Activated B cell treated with CpG ODN at 0.5 μM for 24 hours (primary cell): Measurements from ENCODE around the gene SLITRK4. TPM values are rescaled to one million over a fixed set of nuclear protein-coding genes. Genes with fewer than 3 reads are reported as not detected.

Experiments
- ATAC-seq: fragments of 200-7000 bp; cut with Tn5 transposase; one replicate; pipeline ENCODE4 v1.10.0; 2021; ENCODE audit warnings: low read depth, mild to moderate bottlenecking, moderate library complexity
- CTCF ChIA-PET: fragments of 350-600 bp; sonication (Branson Sonifier 250); formaldehyde crosslinking; loops from one replicate; lab custom pipeline; 2021; ENCODE audit warnings: antibody characterized with exemption; lab: Charles Lee
- POLR2A ChIA-PET: fragments of 350-600 bp; sonication (Branson Sonifier 250); formaldehyde crosslinking; loops from one replicate; lab custom pipeline; 2021; ENCODE audit warnings: antibody characterized with exemption; lab: Charles Lee
- DNase-seq: peaks from one replicate; pipeline ENCODE4 v3.0.0; 2022
- H3K27ac Mint-ChIP-seq: one replicate; pipeline ENCODE4 v1.8.0; 2020; ENCODE audit warnings: mixed read lengths
- H3K27me3 Mint-ChIP-seq: one replicate; pipeline ENCODE4 v1.8.0; 2021; ENCODE audit warnings: mixed read lengths
- H3K36me3 Mint-ChIP-seq: one replicate; pipeline ENCODE4 v1.8.0; 2021; ENCODE audit warnings: low read depth, mixed read lengths
- H3K4me1 Mint-ChIP-seq: one replicate; pipeline ENCODE4 v1.8.0; 2021; ENCODE audit warnings: mixed read lengths
- H3K4me3 Mint-ChIP-seq: one replicate; pipeline ENCODE4 v1.8.0; 2020; ENCODE audit warnings: mild to moderate bottlenecking, mixed read lengths
- H3K9me3 Mint-ChIP-seq: one replicate; pipeline ENCODE4 v1.8.0; 2020; ENCODE audit warnings: mixed read lengths
- intact Hi-C: fragments of 100-400 bp; cut with micrococcal nuclease; formaldehyde crosslinking; loops from one replicate; pipeline ENCODE4 v1.15.1; 2024
- total RNA-seq: library from RNA; stranded (reverse); gene quantifications from 2 replicates; pipeline ENCODE4 v1.2.3, GENCODE V29; 2022
- TF ChIP-seq, protein P1 (sequence below): fragments of 200-600 bp; IDR thresholded peaks from one replicate; pipeline ENCODE4 v1.8.0; 2022; ENCODE audit warnings: antibody characterized with exemption, mild to moderate bottlenecking

Gene SLITRK4
- total RNA-seq, 1 donor from 2014 or later: not detected

DNA sequence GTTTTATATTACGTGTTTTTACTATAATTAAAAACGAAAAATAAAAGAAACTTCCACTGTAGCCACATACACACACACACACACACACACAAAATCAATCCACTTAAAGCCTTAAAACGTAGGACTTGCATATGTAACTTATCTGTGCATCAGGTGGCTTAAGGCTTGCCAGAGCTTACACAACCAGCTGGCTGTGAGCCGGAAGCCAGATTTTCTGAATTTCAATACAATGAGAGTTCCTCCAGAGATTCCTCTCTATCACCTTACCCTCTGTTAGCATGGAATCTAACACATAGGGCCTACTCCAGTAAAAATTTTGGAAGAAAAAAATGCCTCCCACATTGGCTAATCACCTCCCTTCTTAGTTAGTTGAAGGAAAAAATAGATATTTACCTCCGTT lies 27.9 kb upstream of the SLITRK4 start:
- ATAC-seq (no peak), DNase-seq (no peak)
- intact Hi-C loops: no loop called here
- no peak overlapping the region for H3K27ac Mint-ChIP-seq
- TF ChIP-seq, protein P1, sequence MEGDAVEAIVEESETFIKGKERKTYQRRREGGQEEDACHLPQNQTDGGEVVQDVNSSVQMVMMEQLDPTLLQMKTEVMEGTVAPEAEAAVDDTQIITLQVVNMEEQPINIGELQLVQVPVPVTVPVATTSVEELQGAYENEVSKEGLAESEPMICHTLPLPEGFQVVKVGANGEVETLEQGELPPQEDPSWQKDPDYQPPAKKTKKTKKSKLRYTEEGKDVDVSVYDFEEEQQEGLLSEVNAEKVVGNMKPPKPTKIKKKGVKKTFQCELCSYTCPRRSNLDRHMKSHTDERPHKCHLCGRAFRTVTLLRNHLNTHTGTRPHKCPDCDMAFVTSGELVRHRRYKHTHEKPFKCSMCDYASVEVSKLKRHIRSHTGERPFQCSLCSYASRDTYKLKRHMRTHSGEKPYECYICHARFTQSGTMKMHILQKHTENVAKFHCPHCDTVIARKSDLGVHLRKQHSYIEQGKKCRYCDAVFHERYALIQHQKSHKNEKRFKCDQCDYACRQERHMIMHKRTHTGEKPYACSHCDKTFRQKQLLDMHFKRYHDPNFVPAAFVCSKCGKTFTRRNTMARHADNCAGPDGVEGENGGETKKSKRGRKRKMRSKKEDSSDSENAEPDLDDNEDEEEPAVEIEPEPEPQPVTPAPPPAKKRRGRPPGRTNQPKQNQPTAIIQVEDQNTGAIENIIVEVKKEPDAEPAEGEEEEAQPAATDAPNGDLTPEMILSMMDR: no peak
- CTCF ChIA-PET: no interaction called here
- H3K27me3 Mint-ChIP-seq: no peaks in the 10 kb centered on the region
- H3K9me3 Mint-ChIP-seq: no peaks in the 10 kb centered on the region
- H3K36me3 Mint-ChIP-seq: no peaks in the 10 kb centered on the region
- H3K4me1 Mint-ChIP-seq: no peaks in the 10 kb centered on the region
- H3K4me3 Mint-ChIP-seq: no peak overlapping the region
- POLR2A ChIA-PET: no interaction called here

DNA sequence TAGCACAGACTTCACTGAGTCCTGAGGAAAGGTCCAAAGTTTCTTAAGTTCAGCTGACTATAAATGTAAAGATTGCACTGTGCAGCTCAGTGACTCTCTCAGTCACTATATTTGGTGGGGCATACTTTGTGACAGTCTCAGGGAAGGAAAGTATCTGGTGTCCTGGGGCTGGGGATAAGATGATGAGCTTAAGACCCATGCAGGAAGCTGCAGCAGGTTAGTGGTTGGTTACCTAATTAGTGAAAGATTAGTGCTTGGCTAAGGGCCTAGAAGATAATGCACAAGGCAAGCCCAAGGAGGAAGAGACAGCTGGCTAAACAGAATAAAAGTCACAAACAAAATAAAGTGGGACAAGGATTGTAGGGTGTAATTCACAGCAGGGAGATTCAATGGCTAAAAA lies 25.4 kb upstream of the SLITRK4 start:
- no peaks in the 10 kb centered on the region for H3K27me3 Mint-ChIP-seq
- H3K4me1 Mint-ChIP-seq: no peaks in the 10 kb centered on the region
- intact Hi-C loops: no loop called here
- no peak overlapping the region for H3K27ac Mint-ChIP-seq
- ATAC-seq (no peak), DNase-seq (no peak)
- no peaks in the 10 kb centered on the region for H3K9me3 Mint-ChIP-seq
- CTCF ChIA-PET: no interaction called here
- H3K36me3 Mint-ChIP-seq: no peaks in the 10 kb centered on the region
- no peak overlapping the region for H3K4me3 Mint-ChIP-seq
- TF ChIP-seq, protein P1: no peak
- POLR2A ChIA-PET: no interaction called here

DNA sequence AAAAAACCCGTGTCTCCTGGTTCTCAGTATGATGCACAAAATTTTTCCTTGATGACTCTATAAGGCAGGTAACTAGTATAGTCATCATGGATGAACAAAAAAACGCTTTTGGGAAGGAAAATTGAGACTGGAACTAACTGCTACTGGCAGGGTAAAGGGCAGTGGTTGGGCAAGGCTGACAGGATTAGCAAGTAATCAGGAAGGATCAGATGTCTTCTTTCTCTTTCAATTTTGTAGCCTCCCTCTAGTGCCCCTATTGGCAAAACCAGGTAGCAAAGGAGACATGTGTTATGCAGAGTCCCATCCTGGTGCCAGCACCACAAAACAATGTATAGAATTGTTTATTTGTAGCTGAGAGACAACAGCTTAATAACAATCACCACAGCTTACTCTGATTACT lies 12.8 kb upstream of the SLITRK4 start:
- Mint-ChIP-seq H3K36me3 (no peaks in the 10 kb centered on the region), H3K27ac (no peak overlapping the region), H3K4me3 (no peak overlapping the region), H3K27me3 (no peaks in the 10 kb centered on the region), H3K9me3 (no peaks in the 10 kb centered on the region), H3K4me1 (no peaks in the 10 kb centered on the region)
- CTCF ChIA-PET: no interaction called here
- ATAC-seq (no peak), DNase-seq (no peak)
- TF ChIP-seq, protein P1: no peak
- POLR2A ChIA-PET: no interaction called here
- intact Hi-C loops: no loop called here

DNA sequence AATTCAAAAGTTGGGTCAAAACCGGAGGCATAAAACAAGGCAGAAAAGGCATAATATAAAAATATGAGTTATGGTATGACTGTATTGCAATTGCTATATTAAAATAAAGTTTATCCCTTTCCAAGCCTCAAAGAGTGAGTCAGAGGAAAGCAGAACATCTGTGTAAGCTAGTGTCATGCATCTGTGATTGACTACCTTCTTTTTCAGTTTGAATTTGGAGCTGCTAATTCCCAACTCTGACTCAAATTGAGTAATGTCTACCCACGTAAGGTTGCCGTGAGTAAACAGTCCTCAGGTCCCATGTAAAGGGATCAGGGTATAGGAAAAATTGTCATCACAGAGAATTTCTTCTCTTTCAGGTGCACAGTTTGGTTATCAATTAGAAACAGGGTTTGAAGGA lies 6.5 kb upstream of the SLITRK4 start:
- Mint-ChIP-seq H3K4me3 (no peak overlapping the region), H3K36me3 (no peaks in the 10 kb centered on the region), H3K27me3 (no peaks in the 10 kb centered on the region), H3K4me1 (no peaks in the 10 kb centered on the region), H3K27ac (no peak overlapping the region), H3K9me3 (no peaks in the 10 kb centered on the region)
- CTCF ChIA-PET: no interaction called here
- intact Hi-C loops: no loop called here
- TF ChIP-seq, protein P1: no peak
- POLR2A ChIA-PET: no interaction called here
- DNase-seq: no peak
- no peak for ATAC-seq

DNA sequence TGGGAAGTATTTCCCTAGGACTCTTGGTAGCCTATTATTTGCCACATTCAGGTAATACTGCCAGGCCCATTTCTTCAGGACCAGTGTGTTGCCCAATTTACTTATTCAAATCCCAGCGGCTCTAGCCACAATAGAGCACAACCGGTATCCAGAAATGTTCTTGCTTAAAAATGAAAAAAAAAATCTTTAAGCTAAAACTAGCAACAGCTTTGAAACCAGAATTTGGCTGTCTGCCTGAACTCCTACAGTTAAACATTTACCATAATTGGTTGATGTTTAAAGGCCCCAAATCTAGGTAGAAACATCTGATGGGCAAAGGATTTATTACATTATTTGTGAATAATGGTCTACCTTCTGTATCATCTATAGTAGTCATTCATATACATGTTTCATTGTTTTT lies 930 bp upstream of the SLITRK4 start:
- TF ChIP-seq, protein P1: no peak
- Mint-ChIP-seq H3K36me3 (no peaks in the 10 kb centered on the region), H3K4me3 (no peak overlapping the region), H3K27me3 (peaks cover 7% of the 10 kb centered on the region), H3K27ac (no peak overlapping the region), H3K9me3 (no peaks in the 10 kb centered on the region), H3K4me1 (no peaks in the 10 kb centered on the region)
- DNase-seq (no peak), ATAC-seq (no peak)
- ChIA-PET POLR2A (no interaction called here), CTCF (no interaction called here)
- intact Hi-C loops: no loop called here
